ENCODE data around the gene FOLR2.

The FOLR2 gene

GRCh38 chr11:72241291-72241781 is 24.7 kb downstream of the FOLR2 start:
- no peak overlapping the region for H3K27ac Mint-ChIP-seq
- H3K4me1 Mint-ChIP-seq: peaks cover 37% of the 10 kb centered on the region
- peaks cover 3% of the 10 kb centered on the region for H3K36me3 Mint-ChIP-seq
- H3K4me3 Mint-ChIP-seq: peak overlapping the region; percentile 8
- H3K9me3 Mint-ChIP-seq: no peaks in the 10 kb centered on the region
- peaks cover 34% of the 10 kb centered on the region for H3K27me3 Mint-ChIP-seq

- Mint-ChIP-seq H3K4me3 (no peak overlapping the region), H3K27ac (no peak overlapping the region), H3K9me3 (no peaks in the 10 kb centered on the region), H3K4me1 (peaks cover 37% of the 10 kb centered on the region), H3K36me3 (peaks cover 3% of the 10 kb centered on the region), H3K27me3 (peaks cover 34% of the 10 kb centered on the region)
Observed at GRCh38 chr11:72242141-72242540, 25.5 kb downstream of the FOLR2 start.

GRCh38 chr11:72243173-72244059 is 26.8 kb downstream of the FOLR2 start:
- H3K36me3 Mint-ChIP-seq: peaks cover 3% of the 10 kb centered on the region
- H3K27ac Mint-ChIP-seq: no peak overlapping the region
- H3K4me1 Mint-ChIP-seq: peaks cover 37% of the 10 kb centered on the region
- no peak overlapping the region for H3K4me3 Mint-ChIP-seq
- H3K9me3 Mint-ChIP-seq: no peaks in the 10 kb centered on the region
- peaks cover 34% of the 10 kb centered on the region for H3K27me3 Mint-ChIP-seq

GRCh38 chr11:72244060-72244360 is 27.4 kb downstream of the FOLR2 start, which contains the start of gene PHOX2A:
TSS of gene PHOX2A (minus strand) at chr11:72244176. CDS start at chr11:72244004, 172 bp downstream.
- peaks cover 37% of the 10 kb centered on the region for H3K4me1 Mint-ChIP-seq
- H3K36me3 Mint-ChIP-seq: peaks cover 3% of the 10 kb centered on the region
- H3K9me3 Mint-ChIP-seq: no peaks in the 10 kb centered on the region
- peak within 1 kb of the TSS; percentile 43 for H3K4me3 Mint-ChIP-seq
- peaks cover 35% of the 10 kb centered on the region for H3K27me3 Mint-ChIP-seq
- no peak within 1 kb of the TSS for H3K27ac Mint-ChIP-seq

GRCh38 chr11:72244361-72245262 is 28.0 kb downstream of the FOLR2 start:
- Mint-ChIP-seq H3K27ac (no peak overlapping the region), H3K4me1 (peaks cover 33% of the 10 kb centered on the region), H3K9me3 (no peaks in the 10 kb centered on the region), H3K36me3 (peaks cover 3% of the 10 kb centered on the region), H3K27me3 (peaks cover 34% of the 10 kb centered on the region), H3K4me3 (peak overlapping the region; percentile 43)

- H3K36me3 Mint-ChIP-seq: peaks cover 3% of the 10 kb centered on the region
- H3K4me3 Mint-ChIP-seq: no peak overlapping the region
- H3K4me1 Mint-ChIP-seq: peaks cover 31% of the 10 kb centered on the region
- H3K27me3 Mint-ChIP-seq: peaks cover 34% of the 10 kb centered on the region
- no peaks in the 10 kb centered on the region for H3K9me3 Mint-ChIP-seq
- H3K27ac Mint-ChIP-seq: no peak overlapping the region
Observed at GRCh38 chr11:72245263-72245816, 28.7 kb downstream of the FOLR2 start.

GRCh38 chr11:72247584-72247983 is 31.0 kb downstream of the FOLR2 start:
- peaks cover 14% of the 10 kb centered on the region for H3K4me1 Mint-ChIP-seq
- H3K9me3 Mint-ChIP-seq: no peaks in the 10 kb centered on the region
- H3K27me3 Mint-ChIP-seq: peaks cover 21% of the 10 kb centered on the region
- no peak overlapping the region for H3K27ac Mint-ChIP-seq
- H3K4me3 Mint-ChIP-seq: no peak overlapping the region
- peaks cover 3% of the 10 kb centered on the region for H3K36me3 Mint-ChIP-seq

GRCh38 chr11:72249961-72250360 is 33.4 kb downstream of the FOLR2 start:
- Mint-ChIP-seq H3K27ac (no peak overlapping the region), H3K9me3 (no peaks in the 10 kb centered on the region)

GRCh38 chr11:72250661-72251464 is 34.3 kb downstream of the FOLR2 start:
- Mint-ChIP-seq H3K4me1 (no peaks in the 10 kb centered on the region), H3K36me3 (no peaks in the 10 kb centered on the region), H3K4me3 (no peak overlapping the region), H3K9me3 (no peaks in the 10 kb centered on the region), H3K27me3 (peaks cover 9% of the 10 kb centered on the region), H3K27ac (no peak overlapping the region)

More at GRCh38 chr11:72249961-72250360, 33.4 kb downstream of the FOLR2 start:
- peaks cover 9% of the 10 kb centered on the region for H3K27me3 Mint-ChIP-seq
- no peaks in the 10 kb centered on the region for H3K36me3 Mint-ChIP-seq
- H3K4me3 Mint-ChIP-seq: no peak overlapping the region
- peaks cover under 1% of the 10 kb centered on the region for H3K4me1 Mint-ChIP-seq

- Mint-ChIP-seq H3K36me3 (no peaks in the 10 kb centered on the region), H3K27ac (no peak overlapping the region), H3K27me3 (peaks cover 9% of the 10 kb centered on the region), H3K4me3 (no peak overlapping the region), H3K9me3 (no peaks in the 10 kb centered on the region), H3K4me1 (no peaks in the 10 kb centered on the region)
Observed at GRCh38 chr11:72251614-72252013, 35.0 kb downstream of the FOLR2 start.

- Mint-ChIP-seq H3K27ac (no peak overlapping the region), H3K27me3 (peaks cover 9% of the 10 kb centered on the region), H3K4me3 (no peak overlapping the region), H3K4me1 (no peaks in the 10 kb centered on the region), H3K36me3 (no peaks in the 10 kb centered on the region), H3K9me3 (no peaks in the 10 kb centered on the region)
Observed at GRCh38 chr11:72253392-72253791, 36.8 kb downstream of the FOLR2 start.

GRCh38 chr11:72254299-72254993 is 37.9 kb downstream of the FOLR2 start:
- H3K4me3 Mint-ChIP-seq: no peak overlapping the region

GRCh38 chr11:72257570-72257969 is 41.0 kb downstream of the FOLR2 start:
- Mint-ChIP-seq H3K27ac (no peak overlapping the region), H3K4me3 (no peak overlapping the region), H3K27me3 (peaks cover 1% of the 10 kb centered on the region)

More at GRCh38 chr11:72254299-72254993, 37.9 kb downstream of the FOLR2 start:
- Mint-ChIP-seq H3K4me1 (no peaks in the 10 kb centered on the region), H3K27me3 (peaks cover 7% of the 10 kb centered on the region), H3K27ac (peak overlapping the region; percentile 31), H3K9me3 (no peaks in the 10 kb centered on the region), H3K36me3 (no peaks in the 10 kb centered on the region)

GRCh38 chr11:72259490-72259889 is 42.9 kb downstream of the FOLR2 start:
- no peak overlapping the region for H3K4me3 Mint-ChIP-seq
- H3K27ac Mint-ChIP-seq: no peak overlapping the region
- H3K9me3 Mint-ChIP-seq: no peaks in the 10 kb centered on the region
- H3K27me3 Mint-ChIP-seq: no peaks in the 10 kb centered on the region
- no peaks in the 10 kb centered on the region for H3K36me3 Mint-ChIP-seq
- no peaks in the 10 kb centered on the region for H3K4me1 Mint-ChIP-seq

More at GRCh38 chr11:72257570-72257969, 41.0 kb downstream of the FOLR2 start:
- H3K4me1 Mint-ChIP-seq: no peaks in the 10 kb centered on the region
- no peaks in the 10 kb centered on the region for H3K9me3 Mint-ChIP-seq
- H3K36me3 Mint-ChIP-seq: no peaks in the 10 kb centered on the region
